HEK293 (cell line): ENCODE data around the gene DAG1.

Experiments
- CTCF ChIP-seq: fragments of 450-650 bp; formaldehyde crosslinking; IDR thresholded peaks from 2 replicates; pipeline ENCODE4 v1.5.1; 2016; ENCODE audit warnings: missing biosample characterization, missing genetic modification characterization
- MYNN ChIP-seq: fragments of 450-650 bp; formaldehyde crosslinking; IDR thresholded peaks from 2 replicates; pipeline ENCODE4 v1.5.1; 2016; ENCODE audit warnings: missing biosample characterization, missing genetic modification characterization, borderline replicate concordance
- ZBTB20 ChIP-seq: fragments of 450-650 bp; formaldehyde crosslinking; IDR thresholded peaks from 2 replicates; pipeline ENCODE4 v1.5.1; 2016; ENCODE audit warnings: missing biosample characterization, missing genetic modification characterization
- ZNF558 ChIP-seq: fragments of 450-650 bp; formaldehyde crosslinking; IDR thresholded peaks from 2 replicates; pipeline ENCODE4 v1.5.1; 2016; ENCODE audit warnings: missing biosample characterization, missing genetic modification characterization
- ZNF658 ChIP-seq: fragments of 450-650 bp; formaldehyde crosslinking; IDR thresholded peaks from 2 replicates; pipeline ENCODE4; 2016; ENCODE audit warnings: missing biosample characterization, missing genetic modification characterization

GRCh38 chr3:49469037-49469935, 781 bp upstream of the DAG1 start:
- TF ChIP-seq CTCF (tag by site-specific recombination): no peak
- no peak for TF ChIP-seq MYNN
- TF ChIP-seq ZNF558 (tag by site-specific recombination): no peak
- TF ChIP-seq ZBTB20: no peak
- no peak for TF ChIP-seq ZNF658 (tag by site-specific recombination)
